T-helper 22 cell (primary cell): ENCODE results near the gene CSGALNACT2.

Source experiments
- DNase-seq: peaks from one replicate; pipeline ENCODE4 v3.0.0-alpha.2; 2020; ENCODE audit warnings: low read depth

CSGALNACT2 gene

DNA sequence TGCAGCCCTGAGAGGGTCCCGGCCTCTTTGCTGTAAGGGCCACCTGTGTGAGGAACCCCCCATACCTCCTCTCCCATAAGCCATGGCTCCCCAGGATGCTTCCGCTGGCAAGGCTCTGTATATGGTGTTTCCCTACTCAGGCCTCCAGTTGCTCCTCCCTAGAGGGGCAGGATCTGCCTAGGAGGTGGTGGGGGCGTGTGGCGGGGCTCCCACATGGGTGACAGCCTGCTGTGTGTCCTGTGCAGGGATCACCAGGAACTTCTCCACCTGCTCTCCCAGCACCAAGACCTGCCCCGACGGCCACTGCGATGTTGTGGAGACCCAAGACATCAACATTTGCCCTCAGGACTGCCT lies 25.7 kb upstream of the CSGALNACT2 start:
- DNase-seq: no peak

DNA sequence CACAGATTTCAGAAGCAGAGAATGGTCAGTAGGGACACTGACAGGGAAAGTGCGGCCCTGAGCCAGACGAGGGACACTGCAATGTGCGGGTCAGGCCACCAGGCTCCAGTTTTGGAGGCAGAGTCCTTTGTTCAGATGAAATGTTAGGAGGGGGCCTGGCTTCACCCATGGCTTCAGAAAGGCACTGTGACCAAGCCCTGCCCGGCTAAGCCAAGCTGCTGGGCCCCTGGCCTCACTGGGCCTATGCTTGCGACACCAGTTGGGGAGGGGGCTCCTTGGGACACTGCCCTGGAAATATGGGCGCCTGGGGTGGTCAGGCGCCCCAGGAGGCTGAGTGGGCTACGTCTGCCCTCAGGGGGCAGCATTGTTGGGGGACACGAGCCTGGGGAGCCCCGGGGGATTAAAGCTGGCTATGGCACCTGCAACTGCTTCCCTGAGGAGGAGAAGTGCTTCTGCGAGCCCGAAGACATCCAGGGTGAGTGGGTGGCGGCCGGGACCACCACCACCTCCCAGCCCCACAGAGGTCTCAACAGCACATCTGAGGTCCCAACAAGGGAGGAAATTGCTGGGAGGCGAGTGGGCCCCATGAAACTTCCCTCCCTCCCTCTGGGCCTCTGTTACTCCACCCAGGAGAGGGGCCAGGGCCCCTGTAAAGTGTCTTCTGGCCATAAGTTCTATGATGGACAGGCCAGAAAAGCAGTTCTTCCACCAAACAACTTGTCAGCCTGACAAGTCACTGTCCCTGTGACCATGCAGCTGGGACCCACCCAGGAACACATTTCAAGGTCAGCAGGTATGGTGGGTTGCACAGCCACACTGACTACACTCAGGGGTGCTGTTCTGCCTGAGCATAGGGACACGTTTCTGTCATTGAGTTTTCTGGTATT lies 24.8 kb upstream of the CSGALNACT2 start:
- no peak for DNase-seq

DNA sequence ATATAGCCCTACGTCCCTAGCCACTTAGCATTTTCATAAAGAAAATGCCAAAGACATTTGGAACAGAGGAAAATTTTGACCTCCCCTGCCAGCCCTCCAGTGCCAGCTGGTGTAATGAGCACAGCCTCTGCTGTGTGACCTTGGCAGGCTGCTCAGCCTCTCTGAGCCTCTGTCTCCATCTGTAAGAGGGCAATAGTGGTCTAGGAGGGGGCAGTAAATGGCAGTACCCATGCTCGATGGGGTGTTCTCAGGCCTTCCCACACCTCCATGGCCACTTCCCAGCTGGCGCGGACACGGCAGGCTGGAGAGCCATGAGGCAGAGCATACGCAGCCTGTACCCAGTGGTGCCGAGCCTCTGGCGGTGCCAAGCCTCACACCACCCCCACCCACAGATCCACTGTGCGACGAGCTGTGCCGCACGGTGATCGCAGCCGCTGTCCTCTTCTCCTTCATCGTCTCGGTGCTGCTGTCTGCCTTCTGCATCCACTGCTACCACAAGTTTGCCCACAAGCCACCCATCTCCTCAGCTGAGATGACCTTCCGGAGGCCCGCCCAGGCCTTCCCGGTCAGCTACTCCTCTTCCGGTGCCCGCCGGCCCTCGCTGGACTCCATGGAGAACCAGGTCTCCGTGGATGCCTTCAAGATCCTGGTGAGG lies 24.0 kb upstream of the CSGALNACT2 start:
- no peak for DNase-seq

DNA sequence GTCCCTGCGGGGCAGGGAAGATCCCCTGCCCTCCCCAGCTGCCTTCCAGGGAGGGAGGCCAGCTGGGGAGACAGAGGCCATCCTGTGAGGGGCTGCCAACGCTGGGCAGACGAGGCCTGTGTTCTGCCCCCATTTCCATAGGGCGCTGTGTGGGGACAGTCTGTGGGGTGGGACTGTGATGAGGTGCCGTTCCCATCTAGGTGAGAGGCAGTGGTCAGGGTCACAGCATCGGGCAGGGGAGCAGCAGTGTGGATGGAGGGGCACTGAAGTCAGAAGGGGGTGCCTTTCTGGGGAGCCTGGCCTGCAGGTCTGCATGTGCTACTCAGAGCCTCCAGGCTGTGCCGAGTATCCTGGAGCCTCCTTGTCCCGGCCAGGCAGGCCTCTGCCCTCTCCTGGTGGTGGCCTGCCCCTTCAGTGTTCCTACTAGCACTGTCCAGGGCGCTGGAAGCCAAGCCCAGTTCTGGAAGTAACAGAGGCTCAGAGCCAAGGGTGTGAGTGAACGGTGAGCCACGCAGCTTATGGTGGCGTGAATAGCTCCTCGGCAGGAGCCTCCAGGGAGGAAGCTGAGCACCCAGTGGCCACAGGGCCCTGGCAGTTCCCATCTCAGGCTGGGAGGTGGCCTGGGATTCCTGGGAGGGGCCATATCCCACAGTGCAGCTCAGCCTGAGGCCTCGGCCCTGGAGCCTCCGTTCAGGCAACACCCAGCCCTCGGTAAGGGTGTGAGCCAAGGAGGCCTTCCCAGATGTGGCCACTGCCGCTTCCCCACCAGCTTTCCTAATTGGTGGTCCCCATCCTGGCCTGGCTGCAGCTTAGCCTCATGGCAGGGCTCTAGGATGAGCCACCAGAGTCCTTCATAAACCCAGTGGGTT lies 23.3 kb upstream of the CSGALNACT2 start:
- DNase-seq: no peak

DNA sequence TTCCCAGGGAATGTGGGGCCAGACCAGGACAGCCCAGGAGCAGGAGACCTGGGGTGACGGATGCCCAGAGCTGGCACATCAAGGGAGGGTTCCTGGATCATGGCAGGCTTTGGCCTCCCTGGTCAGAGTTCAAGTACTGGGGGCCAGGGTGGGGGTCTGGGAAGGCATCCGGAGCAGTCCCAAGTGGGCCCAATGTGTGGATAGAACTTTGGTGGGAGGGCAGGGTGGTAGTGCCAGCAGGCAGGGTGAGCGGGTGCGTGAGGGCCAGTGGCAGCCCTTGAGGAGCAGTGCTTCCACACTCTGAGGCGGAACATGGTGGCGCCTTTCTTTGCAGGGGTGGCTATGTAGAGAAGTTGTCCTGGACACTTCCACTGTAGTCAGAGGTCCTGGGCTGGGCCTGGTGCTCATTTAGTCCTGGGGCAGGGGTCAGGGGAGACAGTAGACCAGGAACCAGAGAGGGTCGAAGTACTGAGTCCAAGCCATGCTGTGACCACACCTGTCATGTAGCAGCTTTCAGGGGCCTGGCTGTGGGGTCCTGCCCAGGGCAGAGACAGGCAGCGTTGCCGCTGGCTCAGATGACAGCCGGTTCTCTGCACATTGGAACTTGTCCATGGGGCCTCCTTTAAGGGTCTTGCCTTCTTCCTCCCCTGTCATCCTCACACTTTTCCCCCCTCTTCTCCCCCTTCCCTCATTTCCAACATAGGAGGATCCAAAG lies 22.2 kb upstream of the CSGALNACT2 start:
- no peak for DNase-seq

DNA sequence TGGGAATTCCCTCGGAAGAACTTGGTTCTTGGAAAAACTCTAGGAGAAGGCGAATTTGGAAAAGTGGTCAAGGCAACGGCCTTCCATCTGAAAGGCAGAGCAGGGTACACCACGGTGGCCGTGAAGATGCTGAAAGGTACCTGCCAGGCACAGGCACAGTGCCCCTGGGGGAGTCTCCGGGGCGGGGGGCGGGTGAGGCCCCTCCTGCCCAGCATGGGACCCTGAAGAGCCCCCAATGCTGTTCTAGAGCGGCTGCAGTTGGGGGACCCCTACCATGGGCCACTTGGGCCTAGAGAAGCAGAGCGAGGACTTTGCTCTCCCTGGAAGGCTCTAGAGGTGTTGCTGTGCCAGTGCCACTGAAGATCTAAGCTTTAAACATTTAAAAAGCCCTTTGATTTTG lies 21.6 kb upstream of the CSGALNACT2 start:
- DNase-seq: no peak

DNA sequence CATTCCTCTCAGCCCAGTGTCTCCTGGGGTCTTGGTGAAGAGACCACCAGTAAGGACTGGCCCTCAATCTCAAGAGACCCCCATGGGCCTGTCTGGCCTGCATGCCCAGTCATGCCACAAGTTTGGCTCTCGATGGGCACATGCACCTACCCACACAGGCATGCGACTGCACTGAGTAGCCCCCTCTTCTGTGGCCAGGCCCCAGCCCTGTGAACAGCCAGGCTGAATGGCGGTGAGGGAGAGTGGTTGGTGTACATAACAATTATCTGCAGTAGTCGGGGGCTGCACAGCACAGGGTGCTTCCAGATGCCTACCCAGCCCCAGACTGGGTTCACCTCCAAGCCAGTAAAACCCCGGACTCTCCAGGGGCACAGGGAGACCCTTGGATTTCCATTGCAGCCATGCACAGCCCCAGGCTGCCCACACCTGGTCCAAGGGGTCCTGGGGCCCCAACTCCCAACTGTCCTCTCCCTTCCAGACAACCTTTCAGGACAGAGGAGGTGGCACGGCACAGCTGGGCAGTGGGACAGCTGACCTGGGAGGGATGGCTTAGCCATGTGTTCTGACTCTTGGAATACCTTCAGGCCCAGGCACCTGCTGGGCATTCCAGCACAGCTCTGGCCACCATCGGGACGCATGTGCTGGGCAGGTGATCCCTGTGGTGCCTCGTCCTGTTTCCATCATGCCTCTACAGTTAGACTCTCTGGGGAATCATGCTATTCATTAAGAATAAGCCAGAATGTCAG lies 21.0 kb upstream of the CSGALNACT2 start:
- DNase-seq: no peak

DNA sequence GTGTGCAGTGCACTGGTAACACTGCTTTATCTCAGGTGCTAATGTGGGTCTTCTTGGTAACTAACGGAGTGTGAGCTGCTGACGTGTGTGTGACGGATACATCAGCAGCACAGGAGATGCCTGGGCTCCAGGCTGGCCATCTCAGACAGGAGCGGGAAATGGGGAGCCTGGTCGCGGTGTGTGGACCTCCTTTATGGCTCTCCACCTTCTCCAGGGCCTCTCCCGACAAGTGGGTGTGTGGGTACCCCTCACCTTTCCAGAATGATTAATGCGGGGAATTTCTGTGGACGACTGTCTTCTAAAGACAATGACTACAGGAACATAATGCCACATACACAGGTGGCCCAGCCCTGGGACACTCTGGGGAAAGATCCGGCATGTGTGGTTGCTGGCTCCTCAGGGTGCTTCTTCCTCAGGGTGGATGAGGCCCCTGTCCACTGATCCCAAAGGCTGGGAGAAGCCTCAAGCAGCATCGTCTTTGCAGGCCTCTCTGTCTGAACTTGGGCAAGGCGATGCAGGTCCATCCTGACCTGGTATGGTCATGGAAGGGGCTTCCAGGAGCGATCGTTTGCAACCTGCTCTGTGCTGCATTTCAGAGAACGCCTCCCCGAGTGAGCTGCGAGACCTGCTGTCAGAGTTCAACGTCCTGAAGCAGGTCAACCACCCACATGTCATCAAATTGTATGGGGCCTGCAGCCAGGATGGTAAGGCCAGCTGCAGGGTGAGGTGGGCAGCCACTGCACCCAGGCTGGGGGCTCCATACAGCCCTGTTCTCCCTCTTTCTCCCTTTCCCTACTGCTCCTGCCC lies 20.3 kb upstream of the CSGALNACT2 start:
- no peak for DNase-seq

DNA sequence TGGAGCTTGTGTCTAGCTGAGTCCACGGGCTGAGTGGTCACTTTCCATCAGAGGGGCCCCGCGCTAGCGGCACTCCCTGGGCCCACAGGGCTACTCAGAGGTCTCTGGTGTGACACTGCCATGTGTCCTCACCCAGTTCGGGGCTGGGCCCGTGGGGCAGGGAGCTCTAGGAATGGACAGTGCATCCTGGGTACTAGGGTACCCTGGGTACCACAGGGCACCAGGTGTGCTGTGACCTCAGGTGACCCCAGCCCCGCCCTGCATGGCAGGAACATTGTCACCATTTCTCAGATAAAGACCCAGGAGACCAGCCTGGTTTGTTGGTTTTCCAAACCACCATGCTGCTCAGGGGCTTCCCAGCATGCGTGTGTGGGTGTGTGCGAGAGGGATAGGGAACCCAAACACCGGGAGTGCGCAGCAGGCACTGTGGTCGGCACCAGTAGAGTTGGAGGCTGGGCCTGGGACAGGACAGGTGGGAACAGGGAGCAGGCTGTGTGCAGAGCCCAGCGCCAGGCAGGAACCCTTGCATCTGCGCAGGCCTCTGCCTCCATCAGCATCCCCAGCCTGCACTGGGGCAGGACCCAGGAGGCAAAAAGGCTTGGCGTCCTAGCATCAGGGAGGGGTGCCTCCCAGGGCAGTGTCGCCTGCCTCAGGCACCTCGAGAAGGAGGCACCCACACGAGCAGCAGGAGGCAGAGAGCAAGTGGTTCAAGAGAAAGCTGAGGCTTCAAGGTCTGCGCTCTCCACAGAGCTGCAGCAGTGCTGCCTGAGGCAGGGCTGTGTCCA lies 19.4 kb upstream of the CSGALNACT2 start:
- DNase-seq: no peak

DNA sequence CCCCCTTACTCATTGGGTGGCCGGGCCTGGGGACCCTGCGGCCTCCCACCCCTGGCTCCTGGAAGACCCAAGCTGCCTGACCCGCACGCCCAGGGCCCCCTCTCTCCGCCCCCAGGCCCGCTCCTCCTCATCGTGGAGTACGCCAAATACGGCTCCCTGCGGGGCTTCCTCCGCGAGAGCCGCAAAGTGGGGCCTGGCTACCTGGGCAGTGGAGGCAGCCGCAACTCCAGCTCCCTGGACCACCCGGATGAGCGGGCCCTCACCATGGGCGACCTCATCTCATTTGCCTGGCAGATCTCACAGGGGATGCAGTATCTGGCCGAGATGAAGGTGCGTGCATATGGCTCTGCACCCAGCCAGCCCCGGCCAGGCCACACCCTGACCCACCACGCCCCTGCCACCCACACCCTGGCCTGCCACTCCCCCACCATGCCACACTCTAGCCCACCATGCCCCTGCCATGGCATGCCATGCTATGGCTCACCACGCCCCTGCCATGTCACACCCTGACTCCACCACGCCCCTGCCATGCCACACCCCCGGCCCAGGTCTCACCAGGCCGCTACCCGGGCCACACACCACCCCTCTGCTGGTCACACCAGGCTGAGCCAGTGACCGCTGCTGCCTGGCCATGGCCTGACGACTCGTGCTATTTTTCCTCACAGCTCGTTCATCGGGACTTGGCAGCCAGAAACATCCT lies 18.7 kb upstream of the CSGALNACT2 start:
- no peak for DNase-seq

DNA sequence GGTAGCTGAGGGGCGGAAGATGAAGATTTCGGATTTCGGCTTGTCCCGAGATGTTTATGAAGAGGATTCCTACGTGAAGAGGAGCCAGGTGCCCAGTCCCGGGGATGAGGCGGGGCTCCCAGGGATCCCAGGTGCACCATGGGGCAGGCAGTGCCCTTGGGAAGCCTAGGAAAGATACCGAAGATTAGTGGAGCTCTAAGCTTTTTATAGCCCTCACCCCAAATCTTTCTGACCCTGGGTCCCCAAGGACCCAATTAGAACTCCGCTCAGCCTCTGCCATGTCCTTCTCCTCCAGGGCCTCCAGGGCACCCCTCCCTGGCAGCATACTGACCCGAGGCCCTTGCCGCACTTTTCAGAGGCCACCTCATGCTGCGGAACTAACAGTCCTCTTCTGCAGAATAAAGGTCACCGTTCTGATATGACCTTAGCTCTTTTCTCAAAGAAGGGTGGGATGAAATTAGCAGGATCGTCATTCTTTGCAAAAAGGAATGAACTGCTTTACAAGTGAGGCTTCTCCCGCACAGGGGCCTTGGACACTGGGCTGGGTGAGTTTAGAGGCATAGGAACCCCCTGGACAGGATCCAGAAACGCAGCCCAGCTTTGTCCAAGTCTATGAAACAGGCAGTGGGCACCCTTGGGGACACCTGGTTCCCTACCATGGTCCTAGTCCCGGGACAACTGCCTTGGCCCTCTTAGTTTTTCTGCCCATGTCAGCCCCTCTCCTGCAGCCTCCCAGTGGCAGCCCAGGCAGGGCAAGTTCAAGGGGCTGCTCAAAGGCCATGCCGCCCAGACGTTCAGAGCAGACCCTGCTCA lies 17.9 kb upstream of the CSGALNACT2 start:
- DNase-seq: no peak

DNA sequence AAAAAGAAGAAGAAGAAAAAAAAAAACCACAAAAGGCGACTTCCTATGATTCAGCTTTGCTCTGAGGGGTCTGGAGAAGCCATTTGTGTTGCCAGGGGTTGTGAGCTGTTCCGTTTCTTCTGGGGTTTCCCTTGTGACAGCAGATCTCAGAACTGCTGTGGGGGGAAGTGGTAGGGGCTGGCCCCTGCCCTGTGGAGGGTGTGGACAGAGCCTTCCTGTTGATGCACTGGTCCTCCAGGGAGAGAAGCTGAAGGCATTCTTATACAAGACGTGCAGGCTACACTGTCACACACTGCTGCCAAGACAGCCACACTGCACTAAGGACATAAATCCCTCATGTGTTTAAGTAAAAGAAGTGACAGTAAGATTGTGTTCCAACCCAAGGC lies 17.3 kb upstream of the CSGALNACT2 start:
- no peak for DNase-seq

DNA sequence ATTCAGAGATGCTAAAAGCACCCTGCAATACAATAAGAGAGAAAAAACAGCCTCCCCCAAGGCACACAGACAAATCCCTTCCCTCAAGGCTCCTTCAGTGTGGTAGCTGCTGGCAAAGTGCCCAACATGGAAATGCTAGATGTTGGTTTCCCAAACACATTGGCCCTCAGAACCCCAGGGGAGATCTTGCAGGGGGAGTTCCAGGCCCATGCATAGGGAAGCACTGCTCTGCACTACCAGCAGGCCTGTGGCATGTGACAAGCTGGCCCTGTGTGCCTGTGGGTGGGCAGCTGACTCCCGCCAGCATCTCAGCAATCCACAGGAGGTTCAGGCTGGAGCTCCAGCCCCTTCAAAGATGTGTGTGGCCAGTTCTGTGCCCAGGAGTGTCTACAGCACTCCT lies 16.8 kb upstream of the CSGALNACT2 start:
- DNase-seq: no peak

DNA sequence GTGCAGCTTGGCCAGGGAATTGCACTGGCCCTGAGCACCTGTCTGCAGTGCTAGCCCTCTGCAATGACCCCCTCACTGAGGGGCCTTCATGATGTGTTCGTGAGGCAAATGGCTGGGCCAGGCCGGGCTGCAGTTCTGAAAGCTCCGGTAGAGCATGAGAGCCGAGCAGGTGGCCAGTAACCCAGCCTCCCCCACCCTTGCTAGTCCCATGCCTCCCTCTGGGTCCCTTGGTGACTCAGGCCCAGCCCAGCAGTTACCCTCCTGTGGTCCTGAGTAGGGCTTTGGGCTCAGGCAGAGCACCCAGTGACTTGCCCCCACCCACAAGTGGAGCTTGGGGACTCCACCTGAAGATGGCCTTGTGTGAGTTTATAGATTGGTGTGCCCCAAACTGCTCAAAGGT lies 16.1 kb upstream of the CSGALNACT2 start:
- no peak for DNase-seq

DNA sequence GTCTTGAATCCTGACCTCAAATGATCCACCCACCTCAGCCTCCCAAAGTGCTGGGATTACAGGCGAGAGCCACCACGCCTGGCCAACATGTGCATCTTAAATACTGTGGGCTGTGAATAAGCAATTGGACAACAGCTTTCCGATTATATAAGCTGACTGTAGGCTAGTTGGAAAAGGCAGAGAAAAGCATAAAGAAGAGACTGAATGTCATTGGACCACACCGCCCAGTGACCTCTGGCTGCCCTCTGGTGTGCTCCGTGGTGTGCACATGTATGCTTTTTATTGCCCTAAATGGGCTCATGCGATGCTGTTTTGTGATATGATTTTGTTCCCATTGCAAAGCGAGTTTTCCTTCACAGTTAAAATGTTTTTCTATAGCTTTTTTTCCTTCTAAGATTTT lies 15.4 kb upstream of the CSGALNACT2 start:
- no peak for DNase-seq

DNA sequence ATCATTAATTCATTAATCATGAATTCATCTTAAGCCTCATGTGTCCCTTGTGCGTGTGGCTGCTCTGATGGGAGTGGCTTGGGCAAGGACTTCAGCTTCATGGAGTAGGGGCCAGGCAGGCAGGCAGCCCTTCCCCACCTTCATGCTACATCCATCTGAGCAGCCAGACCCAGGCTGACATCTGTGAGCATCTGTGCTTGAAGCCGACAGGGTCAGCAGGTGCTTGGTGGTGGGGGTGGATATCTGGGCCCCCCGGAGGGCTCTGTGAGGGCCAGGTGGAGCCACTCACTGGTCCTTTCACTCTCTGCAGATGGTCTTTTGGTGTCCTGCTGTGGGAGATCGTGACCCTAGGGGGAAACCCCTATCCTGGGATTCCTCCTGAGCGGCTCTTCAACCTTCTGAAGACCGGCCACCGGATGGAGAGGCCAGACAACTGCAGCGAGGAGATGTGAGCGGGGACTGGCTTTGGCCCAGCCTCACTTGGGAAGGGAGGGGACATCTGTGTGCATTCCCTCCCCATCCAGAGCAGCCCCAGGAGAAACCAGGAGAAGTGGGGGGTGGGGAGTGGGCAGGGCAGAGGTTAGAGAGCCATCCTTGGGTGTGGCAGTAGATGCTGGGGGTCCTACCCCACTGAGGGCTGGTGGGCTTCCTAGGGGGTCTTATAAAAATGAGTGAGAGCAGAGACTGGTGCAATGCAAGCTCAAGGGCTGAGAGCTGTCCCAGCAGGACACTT lies 14.7 kb upstream of the CSGALNACT2 start:
- DNase-seq: no peak

DNA sequence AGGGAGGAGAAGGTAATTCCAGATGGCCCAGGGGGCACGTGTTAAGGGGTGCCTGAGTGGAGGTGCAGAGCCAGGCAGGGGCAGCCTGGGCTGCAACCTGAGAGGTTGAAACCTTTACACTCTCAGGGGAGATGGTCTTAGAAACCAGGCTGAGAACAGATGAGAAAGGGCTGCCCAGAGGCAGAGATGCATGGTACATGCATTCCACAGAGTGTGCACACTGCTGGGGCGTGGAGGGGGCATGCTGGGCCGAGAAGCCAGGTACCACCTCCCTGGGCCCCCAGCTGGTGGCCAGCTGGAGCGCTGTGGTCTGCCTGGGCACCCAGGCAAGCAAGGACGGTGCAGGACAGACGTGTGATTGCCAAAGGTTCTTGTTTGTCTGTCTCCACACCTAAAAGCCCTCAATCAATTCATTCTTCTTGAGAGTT lies 14.1 kb upstream of the CSGALNACT2 start:
- DNase-seq: no peak
